GM19438 (cell line): ENCODE results near the gene SRSF2.
"Not testable (repeated sequence)": the region's sequence is repeated elsewhere in the genome, so short reads cannot be mapped to it uniquely, and the experiment has no call there.

Source experiments
- ATAC-seq: cut with Tn5 transposase; IDR thresholded peaks from one replicate; pipeline ENCODE4 v1.9.1; 2021; ENCODE audit warnings: low read depth; ENCODE audit not compliant: unreplicated experiment

The SRSF2 gene

DNA sequence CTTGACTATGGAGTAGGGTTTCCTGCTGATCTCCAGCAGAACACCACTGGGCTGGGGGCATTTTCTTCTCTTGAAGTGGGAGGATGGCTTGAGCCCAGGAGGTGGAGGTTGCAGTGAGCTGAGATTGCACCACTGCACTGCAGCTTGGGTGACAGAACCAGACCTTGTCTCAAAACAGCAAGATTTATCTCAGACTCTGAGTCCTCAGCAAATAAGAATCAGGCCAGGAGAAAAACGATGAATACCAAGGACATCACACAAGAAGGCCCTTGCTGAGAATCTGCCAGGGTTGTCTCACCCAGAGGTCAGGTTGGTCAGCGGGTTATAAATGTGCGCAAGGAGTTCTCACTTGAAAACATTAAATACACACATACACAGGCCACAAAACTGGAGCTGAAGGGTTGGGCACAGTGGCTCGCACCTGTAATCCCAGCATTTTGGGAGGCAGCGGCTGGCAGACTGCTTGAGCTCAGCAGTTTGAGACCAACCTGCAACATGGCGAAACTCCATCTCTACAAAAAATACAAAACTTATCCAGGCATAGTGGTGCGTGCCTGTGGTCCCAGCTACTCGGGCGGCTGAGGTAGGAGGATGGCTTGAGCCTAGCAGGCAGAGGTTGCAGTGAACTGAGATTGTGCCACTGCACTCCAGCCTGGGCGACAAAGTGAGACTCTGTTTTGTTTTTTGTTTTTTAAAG lies 34.0 kb downstream of the SRSF2 start:
- ATAC-seq = no peak

GRCh38 chr17:76702076-76702475 lies 35.1 kb downstream of the SRSF2 start:
- no peak for ATAC-seq

DNA sequence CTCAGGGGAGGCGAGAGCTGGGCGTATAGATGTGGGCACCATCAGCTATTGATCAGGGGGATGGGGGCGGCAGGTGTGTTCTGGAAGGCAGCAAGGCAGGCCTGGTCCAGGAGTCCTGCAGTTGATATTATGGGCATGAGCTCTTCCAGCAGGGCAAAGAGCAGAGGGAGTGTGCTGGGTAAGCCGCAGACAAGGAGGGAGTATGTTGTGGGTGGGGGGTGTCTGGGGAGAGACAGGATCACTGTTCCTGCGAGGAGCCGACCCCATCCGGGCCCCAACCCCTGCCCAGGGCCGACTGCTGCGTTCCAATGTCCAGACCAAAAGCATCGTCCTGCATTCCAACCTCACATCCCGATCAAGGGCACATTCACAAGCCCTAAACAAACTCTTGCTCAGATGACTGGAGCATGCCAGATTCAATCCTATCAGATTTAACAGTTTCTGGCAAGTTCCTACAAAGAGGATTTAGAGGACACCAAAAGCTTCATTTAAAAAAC lies 35.6 kb downstream of the SRSF2 start:
- ATAC-seq = no peak

DNA sequence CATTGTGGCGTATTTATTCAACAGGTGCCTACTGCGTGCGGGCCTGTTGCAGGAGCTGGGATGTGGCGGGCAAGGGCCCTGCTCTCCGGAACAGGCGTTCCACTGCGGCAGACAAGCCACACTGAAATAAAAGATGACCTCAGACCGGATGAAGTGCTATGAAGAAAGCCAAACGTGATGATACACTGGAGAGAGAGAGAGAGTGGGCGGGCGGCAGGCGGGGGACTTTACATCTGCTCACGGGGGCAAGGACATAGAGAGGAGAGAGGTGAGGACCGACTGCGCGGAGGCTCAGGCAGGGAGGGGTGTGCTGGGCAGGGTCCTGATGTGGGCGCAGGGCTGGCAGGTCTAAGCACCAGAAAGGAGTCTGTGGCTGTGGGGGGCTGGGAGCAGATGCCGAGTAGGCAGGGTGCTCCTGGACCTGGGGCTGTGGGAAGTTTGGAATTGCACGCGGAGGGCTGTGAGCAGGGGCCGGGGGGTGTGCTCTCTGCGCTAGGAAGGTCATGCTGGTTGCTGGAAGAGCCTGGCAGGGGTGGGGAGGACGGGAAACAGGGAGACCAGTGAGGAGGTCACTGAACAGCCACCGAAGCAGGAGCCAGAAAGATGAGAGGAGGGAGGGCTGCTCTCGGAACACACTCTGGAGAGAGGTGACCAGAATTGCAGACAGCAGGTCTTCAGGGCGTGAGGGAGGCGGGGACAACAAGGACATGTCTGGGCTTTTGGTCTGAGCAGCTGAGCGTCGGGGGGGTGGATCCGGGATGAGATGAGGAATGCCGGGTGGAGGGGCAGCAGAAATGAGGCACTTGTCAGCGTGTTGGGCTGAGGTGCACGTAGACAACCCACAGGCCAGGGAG lies 36.3 kb downstream of the SRSF2 start:
- no peak for ATAC-seq

DNA sequence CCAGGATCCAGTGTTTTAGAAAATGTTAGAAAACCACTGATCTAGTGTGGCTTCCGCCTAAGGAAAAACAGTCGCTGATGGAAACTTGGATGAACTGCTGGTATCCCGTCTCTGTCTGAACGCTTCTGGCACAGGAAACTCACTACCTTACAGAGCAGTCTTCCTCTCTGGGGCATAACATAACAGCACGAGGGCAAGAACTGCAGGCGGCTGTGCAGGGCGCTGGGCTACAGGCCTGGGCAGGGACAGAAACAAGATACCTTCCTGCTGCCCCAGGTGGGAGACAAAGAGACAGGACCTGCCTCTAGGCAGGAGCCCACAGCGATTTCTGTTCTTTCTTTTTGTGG lies 36.9 kb downstream of the SRSF2 start:
- ATAC-seq = no peak

DNA sequence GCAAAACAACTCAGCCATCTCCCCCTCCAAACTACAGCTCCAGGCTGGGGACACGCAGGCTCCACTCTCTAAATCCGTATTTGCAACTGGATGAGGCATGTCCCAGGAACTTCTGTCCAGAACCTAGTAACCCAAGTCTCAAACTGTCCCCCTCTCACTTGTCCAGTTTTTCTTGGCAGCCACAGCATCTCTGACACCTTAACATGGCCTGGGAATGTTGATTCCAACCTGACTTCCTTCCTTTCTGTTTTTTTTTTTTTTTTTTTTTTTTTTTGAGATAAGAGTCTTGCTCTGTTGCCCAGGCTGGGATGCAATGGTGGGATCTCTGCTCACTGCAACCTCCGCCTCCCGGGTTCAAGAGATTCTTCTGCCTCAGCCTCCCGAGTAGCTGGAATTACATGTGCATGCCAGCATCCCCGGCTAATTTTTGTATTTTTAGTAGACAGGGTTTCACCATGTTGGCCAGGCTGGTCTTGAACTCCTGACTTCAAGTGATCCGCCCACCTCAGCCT lies 38.6 kb downstream of the SRSF2 start:
- not testable (repeated sequence) for ATAC-seq

- no peak for ATAC-seq
Observed at GRCh38 chr17:76697702-76698465, 39.2 kb downstream of the SRSF2 start.

- peak; percentile 86 for ATAC-seq
Observed at GRCh38 chr17:76696763-76697701, 40.1 kb downstream of the SRSF2 start.

GRCh38 chr17:76695059-76695831 lies 41.9 kb downstream of the SRSF2 start:
- ATAC-seq = no peak

GRCh38 chr17:76691379-76692191 lies 45.5 kb downstream of the SRSF2 start:
- ATAC-seq = no peak

GRCh38 chr17:76690596-76691280 lies 46.4 kb downstream of the SRSF2 start:
- ATAC-seq = no peak

DNA sequence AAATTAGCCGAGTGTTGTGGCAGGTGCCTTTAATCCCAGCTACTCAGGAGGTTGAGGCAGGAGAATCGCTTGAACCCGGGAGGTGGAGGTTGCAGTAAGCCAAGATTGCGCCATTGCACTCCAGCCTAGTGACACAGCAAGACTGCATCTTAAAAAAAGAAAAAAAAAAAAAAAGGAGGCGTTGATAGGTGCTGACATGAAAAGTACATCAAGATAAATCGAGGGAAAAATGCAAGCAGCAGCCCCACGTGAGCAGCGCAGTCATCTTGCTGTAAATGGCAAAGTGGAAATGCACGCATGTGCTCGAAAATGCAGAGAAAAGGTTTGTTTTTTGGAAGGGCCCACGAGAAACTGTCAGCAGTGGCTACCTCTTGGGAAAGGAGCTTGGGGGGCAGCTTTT lies 47.3 kb downstream of the SRSF2 start:
- ATAC-seq = no peak

- no peak for ATAC-seq
Observed at GRCh38 chr17:76688165-76688622, 48.9 kb downstream of the SRSF2 start.

- no peak for ATAC-seq
Observed at GRCh38 chr17:76687298-76688164, 49.6 kb downstream of the SRSF2 start.

DNA sequence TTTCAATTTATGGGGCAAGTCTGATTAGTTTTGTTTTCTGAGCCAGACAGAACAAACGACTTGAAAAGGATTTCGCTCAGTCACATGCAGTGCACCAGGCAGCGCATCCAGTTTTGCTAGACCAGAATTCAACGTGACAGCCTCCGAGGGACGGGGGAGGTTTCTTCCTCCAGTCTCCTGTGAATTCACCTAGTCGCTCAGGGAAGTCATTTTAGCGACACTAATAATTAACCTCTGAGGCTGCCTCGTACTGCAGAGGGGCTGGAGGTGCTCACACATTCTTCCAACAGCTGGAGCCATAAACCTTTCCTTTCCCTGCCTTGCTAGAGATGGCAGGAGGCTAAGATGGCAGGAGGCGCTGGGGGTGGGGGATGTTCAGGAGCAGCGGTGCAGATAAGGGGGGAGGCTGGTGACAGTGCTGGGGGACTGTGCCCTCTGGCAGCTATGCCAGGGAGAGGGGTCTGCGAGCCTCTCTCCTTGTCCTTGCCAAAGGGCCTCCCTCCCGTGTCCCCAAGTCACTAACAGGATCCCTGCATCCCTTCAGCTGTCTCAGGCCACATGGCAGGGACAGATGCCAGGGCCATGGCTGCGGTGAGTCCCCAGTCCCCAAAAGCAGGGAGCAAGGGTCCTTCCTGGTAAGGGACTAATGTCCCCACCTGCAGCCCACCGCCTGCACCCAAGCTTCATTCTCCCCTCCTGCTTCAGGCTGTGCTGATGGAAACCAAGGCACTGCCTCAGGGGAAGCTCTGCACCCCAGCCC lies 50.4 kb downstream of the SRSF2 start:
- no peak for ATAC-seq

- ATAC-seq = no peak
Observed at GRCh38 chr17:76685846-76686245, 51.3 kb downstream of the SRSF2 start.
